Thyroid gland (tissue), 4 donors: Measurements from ENCODE around the gene CLASP1. TPM values are rescaled to one million over a fixed set of nuclear protein-coding genes. Genes with fewer than 3 reads are reported as not detected.

Experiments used
- DNase-seq, 2 donors: peaks; one replicate each; pipeline ENCODE4 v3.0.0-alpha.2; 2019
- H3K27ac ChIP-seq, 3 donors: fragments of 200-600 bp; sonication (generic); 1 replicate in 2 of 3; 2 replicates in 1 of 3; pipeline ENCODE4 v1.5.1; 2016 to 2019; ENCODE audit warnings: mild to moderate bottlenecking in 1 of 3, moderate library complexity in 1 of 3
- H3K27me3 ChIP-seq: fragments of 200-600 bp; sonication (generic); one replicate; pipeline ENCODE4 v1.5.1; 2019
- H3K36me3 ChIP-seq, 2 donors: fragments of 200-600 bp; sonication (generic); one replicate each; pipeline ENCODE4 v1.5.1; 2016 to 2019
- H3K4me1 ChIP-seq, 2 donors: fragments of 200-600 bp; sonication (generic); one replicate each; pipeline ENCODE4 v1.5.1; 2017 to 2019
- H3K4me3 ChIP-seq, 3 donors: fragments of 200-600 bp; sonication (generic); replicated peaks in 1 of 3; 1 replicate in 2 of 3; 2 replicates in 1 of 3; pipeline ENCODE4 v1.5.1; 2016; ENCODE audit warnings: mild to moderate bottlenecking in 1 of 3
- H3K9me3 ChIP-seq: fragments of 200-600 bp; sonication (generic); one replicate; pipeline ENCODE4 v1.5.1; 2017
- POLR2A ChIP-seq, 2 donors: fragments of 450-650 bp; IDR thresholded peaks; one replicate each; pipeline ENCODE4 v1.6.1; 2017; ENCODE audit warnings: antibody characterized with exemption in 2 of 2, mild to moderate bottlenecking in 2 of 2, moderate library complexity in 1 of 2
- WGBS, 2 donors: methylation state at CpG; one replicate each; pipeline ENCODE4 v1.1.5; 2017; 5-methylcytosine and 5-hydroxymethylcytosine counted together
- intact Hi-C: fragments of 100-400 bp; cut with DNase I; formaldehyde crosslinking; loops from one replicate; pipeline ENCODE4 v1.15.1; 2023
- total RNA-seq, 4 donors: library from RNA; depleted of rRNA; stranded (reverse); fragments of >200 nt; gene quantifications; one replicate each; pipeline ENCODE4 v1.2.3, GENCODE V29; 2016
- TF ChIP-seq, protein P1 (sequence below), 6 experiments: fragments of 200-600 bp in 3 of 6; fragments of 450-650 bp in 3 of 6; sonication (generic) in 3 of 6; IDR thresholded peaks; one replicate each; pipeline ENCODE4 v1.5.1; 2016 to 2019; ENCODE audit warnings: antibody characterized with exemption in 6 of 6, mild to moderate bottlenecking in 2 of 6, inconsistent platforms in 1 of 6, moderate library complexity in 1 of 6

CLASP1 gene
- total RNA-seq, 4 donors from 2014 or later: 69.3 to 110 (median 98.3) TPM

GRCh38 chr2:121498731-121499130 lies 150.5 kb downstream of the CLASP1 start:
- intact Hi-C loops: no loop called here
- TF ChIP-seq, protein P1, sequence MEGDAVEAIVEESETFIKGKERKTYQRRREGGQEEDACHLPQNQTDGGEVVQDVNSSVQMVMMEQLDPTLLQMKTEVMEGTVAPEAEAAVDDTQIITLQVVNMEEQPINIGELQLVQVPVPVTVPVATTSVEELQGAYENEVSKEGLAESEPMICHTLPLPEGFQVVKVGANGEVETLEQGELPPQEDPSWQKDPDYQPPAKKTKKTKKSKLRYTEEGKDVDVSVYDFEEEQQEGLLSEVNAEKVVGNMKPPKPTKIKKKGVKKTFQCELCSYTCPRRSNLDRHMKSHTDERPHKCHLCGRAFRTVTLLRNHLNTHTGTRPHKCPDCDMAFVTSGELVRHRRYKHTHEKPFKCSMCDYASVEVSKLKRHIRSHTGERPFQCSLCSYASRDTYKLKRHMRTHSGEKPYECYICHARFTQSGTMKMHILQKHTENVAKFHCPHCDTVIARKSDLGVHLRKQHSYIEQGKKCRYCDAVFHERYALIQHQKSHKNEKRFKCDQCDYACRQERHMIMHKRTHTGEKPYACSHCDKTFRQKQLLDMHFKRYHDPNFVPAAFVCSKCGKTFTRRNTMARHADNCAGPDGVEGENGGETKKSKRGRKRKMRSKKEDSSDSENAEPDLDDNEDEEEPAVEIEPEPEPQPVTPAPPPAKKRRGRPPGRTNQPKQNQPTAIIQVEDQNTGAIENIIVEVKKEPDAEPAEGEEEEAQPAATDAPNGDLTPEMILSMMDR (IDR thresholded peaks at IDR 0.05): no peak
- no peak for TF ChIP-seq POLR2A (IDR thresholded peaks at IDR 0.05)
- no peak for DNase-seq
- Histone ChIP-seq H3K27ac (no peak overlapping the region), H3K27me3 (no peaks in the 10 kb centered on the region), H3K4me3 (no peak overlapping the region), H3K36me3 (peaks cover 0 to 11% of the 10 kb centered on the region in 2 donors), H3K4me1 (no peaks in the 10 kb centered on the region), H3K9me3 (no peaks in the 10 kb centered on the region)
- WGBS, 2 donors: 98 to 100% methylated on average over 1 of the region's 1 CpG

GRCh38 chr2:121492409-121492808 lies 156.9 kb downstream of the CLASP1 start:
- 93 to 94% methylated on average over 3 of the region's 3 CpGs for WGBS, 2 donors
- H3K4me1 ChIP-seq: peaks cover 20 to 32% of the 10 kb centered on the region in 2 donors
- no peak for DNase-seq
- no peaks in the 10 kb centered on the region for H3K27me3 ChIP-seq
- H3K27ac ChIP-seq: no peak overlapping the region
- peaks cover 0 to 5% of the 10 kb centered on the region in 2 donors for H3K36me3 ChIP-seq
- H3K9me3 ChIP-seq: no peaks in the 10 kb centered on the region
- intact Hi-C loops: no loop called here
- TF ChIP-seq, protein P1 (IDR thresholded peaks at IDR 0.05): no peak
- no peak for TF ChIP-seq POLR2A (IDR thresholded peaks at IDR 0.05)
- H3K4me3 ChIP-seq: no peak overlapping the region

- no peak for DNase-seq
- intact Hi-C loops: no loop called here
- no peak overlapping the region for H3K27ac ChIP-seq
- TF ChIP-seq POLR2A (IDR thresholded peaks at IDR 0.05): no peak
- TF ChIP-seq, protein P1 (IDR thresholded peaks at IDR 0.05): no peak
- no peak overlapping the region for H3K4me3 ChIP-seq
- H3K4me1 ChIP-seq: peaks cover 20 to 32% of the 10 kb centered on the region in 2 donors
- WGBS, 2 donors: 73 to 77% methylated on average over 4 of the region's 4 CpGs
- peaks cover 0 to 5% of the 10 kb centered on the region in 2 donors for H3K36me3 ChIP-seq
- H3K9me3 ChIP-seq: no peaks in the 10 kb centered on the region
- H3K27me3 ChIP-seq: no peaks in the 10 kb centered on the region
These were observed 157.7 kb downstream of the CLASP1 start for GRCh38 chr2:121491518-121491917.

DNA sequence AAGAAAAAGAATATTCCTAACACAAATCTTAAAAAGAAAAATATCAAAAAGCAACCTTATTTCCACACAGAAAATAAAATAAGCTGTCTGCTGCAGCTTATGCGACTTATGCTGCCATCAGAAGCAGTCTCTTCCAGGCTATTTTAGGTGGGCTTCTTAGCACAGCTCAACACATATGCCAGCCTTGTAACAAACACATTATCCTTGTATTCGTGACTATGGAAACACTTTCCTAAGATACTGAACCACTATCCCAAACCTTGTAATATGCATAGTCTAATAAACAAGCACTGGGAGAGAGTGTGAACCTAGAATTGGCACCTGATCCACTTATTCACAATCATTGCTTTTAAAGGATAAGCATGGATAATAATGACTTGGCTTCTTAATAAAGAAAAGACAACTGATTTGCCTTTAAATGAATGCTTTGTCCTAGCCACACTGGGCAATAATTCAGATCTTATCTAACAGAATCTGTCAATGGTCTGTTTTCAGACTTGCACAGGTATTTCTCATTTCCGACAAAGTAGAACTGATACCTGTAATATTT lies 158.6 kb downstream of the CLASP1 start:
- Histone ChIP-seq H3K27ac (no peak overlapping the region), H3K4me3 (no peak overlapping the region), H3K4me1 (peaks cover 20 to 32% of the 10 kb centered on the region in 2 donors), H3K27me3 (no peaks in the 10 kb centered on the region), H3K9me3 (no peaks in the 10 kb centered on the region), H3K36me3 (peaks cover 0 to 5% of the 10 kb centered on the region in 2 donors)
- intact Hi-C loops: no loop called here
- WGBS, 2 donors: 91 to 92% methylated on average over 3 of the region's 3 CpGs
- DNase-seq: no peak
- no peak for TF ChIP-seq POLR2A (IDR thresholded peaks at IDR 0.05)
- TF ChIP-seq, protein P1 (IDR thresholded peaks at IDR 0.05): no peak

GRCh38 chr2:121489911-121490583 lies 159.2 kb downstream of the CLASP1 start:
- DNase-seq: no peak
- TF ChIP-seq, protein P1 (IDR thresholded peaks at IDR 0.05): no peak
- TF ChIP-seq POLR2A (IDR thresholded peaks at IDR 0.05): no peak
- peaks cover 0 to 2% of the 10 kb centered on the region in 2 donors for H3K36me3 ChIP-seq
- H3K4me3 ChIP-seq: no peak overlapping the region
- intact Hi-C loops: no loop called here
- 54 to 63% methylated on average over 2 of the region's 2 CpGs for WGBS, 2 donors
- no peaks in the 10 kb centered on the region for H3K27me3 ChIP-seq
- H3K27ac ChIP-seq: no peak overlapping the region
- no peaks in the 10 kb centered on the region for H3K9me3 ChIP-seq
- peaks cover 20 to 32% of the 10 kb centered on the region in 2 donors for H3K4me1 ChIP-seq
